CD14-positive monocyte (primary cell): Measurements from ENCODE around the gene CCDC106. TPM values are rescaled to one million over a fixed set of nuclear protein-coding genes. Genes with fewer than 3 reads are reported as not detected.

ENCODE experiments used
- DNase-seq, 3 donors: peaks; one replicate each; pipeline ENCODE4 v3.0.0-alpha.2; 2011 to 2022
- H2AFZ ChIP-seq: 2 replicates; pipeline ENCODE4 v1.6.0; 2012; ENCODE audit warnings: mild to moderate bottlenecking, low read depth, low read length, inconsistent platforms; ENCODE audit not compliant: insufficient read depth, poor library complexity, severe bottlenecking
- H3K27ac ChIP-seq, 2 donors: 1 replicate in 1 of 2; 2 replicates in 1 of 2; pipeline ENCODE4 v1.5.1; 2012 to 2013; ENCODE audit warnings: low read length in 2 of 2, control low read depth in 1 of 2, inconsistent platforms in 1 of 2, low read depth in 1 of 2, mild to moderate bottlenecking in 1 of 2
- H3K27me3 ChIP-seq, 2 donors: one replicate each; pipeline versions ENCODE4 v1.6.0 to v1.6.1; 2011 to 2013; ENCODE audit warnings: low read length in 2 of 2; ENCODE audit not compliant: control insufficient read depth in 2 of 2, insufficient read depth in 2 of 2
- H3K36me3 ChIP-seq, 2 donors: replicated peaks in 1 of 2; 1 replicate in 1 of 2; 2 replicates in 1 of 2; pipeline versions ENCODE4 v1.5.1 to v1.6.1; 2012 to 2013; ENCODE audit warnings: low read length in 2 of 2, control low read depth in 1 of 2, inconsistent platforms in 1 of 2, mild to moderate bottlenecking in 1 of 2; ENCODE audit not compliant: insufficient read depth in 2 of 2, control insufficient read depth in 1 of 2
- H3K4me1 ChIP-seq, 2 donors: 1 replicate in 1 of 2; 2 replicates in 1 of 2; pipeline versions ENCODE4 v1.5.1 to v1.6.1; 2012 to 2013; ENCODE audit warnings: low read length in 2 of 2, control low read depth in 1 of 2, inconsistent platforms in 1 of 2, mild to moderate bottlenecking in 1 of 2, moderate library complexity in 1 of 2; ENCODE audit not compliant: insufficient read depth in 2 of 2, control insufficient read depth in 1 of 2
- H3K4me2 ChIP-seq: replicated peaks from 2 replicates; pipeline ENCODE3; 2012; ENCODE audit warnings: low read length, moderate library complexity, mild to moderate bottlenecking; ENCODE audit not compliant: poor library complexity, severe bottlenecking; ENCODE audit errors: extremely low read depth
- H3K4me3 ChIP-seq, 3 experiments: fragments of 200-600 bp in 1 of 3; sonication (generic) in 1 of 3; replicated peaks in 1 of 3; 1 replicate in 2 of 3; 2 replicates in 1 of 3; pipeline ENCODE4 v1.5.1; 2011 to 2013; ENCODE audit warnings: low read length in 3 of 3, mild to moderate bottlenecking in 3 of 3, control low read depth in 2 of 3, low read depth in 2 of 3, inconsistent platforms in 1 of 3, moderate library complexity in 1 of 3
- H3K79me2 ChIP-seq: 2 replicates; pipeline ENCODE4 v1.6.0; 2012; ENCODE audit warnings: mild to moderate bottlenecking, control low read depth, inconsistent platforms, low read length, moderate library complexity; ENCODE audit not compliant: insufficient read depth
- H3K9ac ChIP-seq: 2 replicates; pipeline ENCODE4 v1.6.0; 2017; ENCODE audit warnings: low read length, mild to moderate bottlenecking; ENCODE audit not compliant: insufficient read depth, poor library complexity, severe bottlenecking
- H3K9me3 ChIP-seq, 2 donors: replicated peaks in 1 of 2; 1 replicate in 1 of 2; 2 replicates in 1 of 2; pipeline versions ENCODE4 v1.5.1 to v1.6.1; 2012 to 2013; ENCODE audit warnings: low read length in 2 of 2, control low read depth in 1 of 2; ENCODE audit not compliant: control insufficient read depth in 1 of 2, insufficient read depth in 1 of 2
- H4K20me1 ChIP-seq: 2 replicates; pipeline ENCODE4 v1.6.0; 2012; ENCODE audit warnings: mild to moderate bottlenecking, low read length, control low read depth, moderate library complexity; ENCODE audit not compliant: insufficient read depth
- H3K27ac Mint-ChIP-seq, 7 donors: one replicate each; pipeline ENCODE4 v1.8.0; 2020; ENCODE audit warnings: mild to moderate bottlenecking in 7 of 7, mixed read lengths in 7 of 7, moderate library complexity in 6 of 7, inconsistent platforms in 2 of 7
- H3K27me3 Mint-ChIP-seq, 3 donors: one replicate each; pipeline ENCODE4 v1.8.0; 2021 to 2022; ENCODE audit warnings: low read depth in 3 of 3, mild to moderate bottlenecking in 3 of 3, mixed read lengths in 3 of 3, moderate library complexity in 3 of 3, inconsistent platforms in 1 of 3
- H3K36me3 Mint-ChIP-seq, 2 donors: one replicate each; pipeline ENCODE4 v1.8.0; 2020; ENCODE audit warnings: mixed read lengths in 2 of 2, inconsistent platforms in 1 of 2, mild to moderate bottlenecking in 1 of 2
- H3K4me1 Mint-ChIP-seq: one replicate; pipeline ENCODE4 v1.8.0; 2020; ENCODE audit warnings: mild to moderate bottlenecking, mixed read lengths
- H3K4me3 Mint-ChIP-seq, 2 donors: one replicate each; pipeline ENCODE4 v1.8.0; 2020; ENCODE audit warnings: mild to moderate bottlenecking in 2 of 2, mixed read lengths in 2 of 2, moderate library complexity in 1 of 2
- H3K9me3 Mint-ChIP-seq, 7 donors: one replicate each; pipeline ENCODE4 v1.8.0; 2020 to 2022; ENCODE audit warnings: mixed read lengths in 7 of 7, mild to moderate bottlenecking in 6 of 7, moderate library complexity in 6 of 7, inconsistent platforms in 2 of 7
- WGBS: methylation state at CpG from one replicate; pipeline ENCODE4 v1.1.5; 2013; ENCODE audit warnings: missing lambda C conversion rate; ENCODE audit not compliant: insufficient coverage; 5-methylcytosine and 5-hydroxymethylcytosine counted together
- intact Hi-C, 2 donors: fragments of 100-400 bp; cut with micrococcal nuclease; formaldehyde crosslinking; loops; one replicate each; pipeline versions ENCODE4 v1.15.0 to v1.15.1; 2023
- polyA plus RNA-seq, 3 donors: library from polyadenylated mRNA; depleted of rRNA in 1 of 3; unstranded in 2 of 3; stranded (reverse) in 1 of 3; fragments of 300-500 nt in 2 of 3; fragments of >200 nt in 1 of 3; fragmentation: Illumina TruSeq in 2 of 3; gene quantifications; 1 replicate in 2 of 3; 2 replicates in 1 of 3; pipeline ENCODE4 v1.2.3, GENCODE V29; 2012 to 2021
- TF ChIP-seq, protein P1 (sequence below): fragments of 200-600 bp; IDR thresholded peaks from one replicate; pipeline ENCODE4 v1.8.0; 2022; ENCODE audit warnings: antibody characterized with exemption, mild to moderate bottlenecking

The CCDC106 gene
- polyA plus RNA-seq, 3 donors: 0.74 to 2.4 (median 1.2) TPM

DNA sequence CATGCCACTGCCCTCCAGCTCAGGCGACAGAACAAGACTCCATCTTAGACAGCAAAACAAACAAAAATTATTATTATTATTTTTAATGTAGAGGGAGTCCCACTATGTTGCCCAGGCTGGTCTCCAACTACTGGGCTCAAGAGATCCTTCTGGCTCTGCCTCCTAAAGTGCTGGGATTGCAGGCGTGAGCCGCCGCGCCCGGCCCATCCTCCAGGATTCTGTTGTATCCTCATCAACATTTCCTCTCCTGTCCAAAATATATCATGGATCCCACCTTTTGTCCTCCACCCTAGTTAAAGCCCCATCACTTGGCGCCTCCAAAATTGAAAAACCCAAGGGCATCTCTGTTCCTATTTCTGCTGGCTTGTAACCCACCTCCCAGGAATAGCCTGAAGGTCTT, 24.9 kb upstream of the CCDC106 start:
- Histone ChIP-seq H3K36me3 (no peaks in the 10 kb centered on the region), H3K27me3 (no peaks in the 10 kb centered on the region), H2AFZ (no peak overlapping the region), H4K20me1 (no peaks in the 10 kb centered on the region), H3K79me2 (peaks cover 17% of the 10 kb centered on the region), H3K9ac (no peak overlapping the region), H3K4me2 (peak overlapping the region; percentile 70), H3K4me3 (peak overlapping the region in 1 of 3 experiments; percentile 85), H3K27ac (no peak overlapping the region), H3K9me3 (no peaks in the 10 kb centered on the region), H3K4me1 (peaks cover 58 to 67% of the 10 kb centered on the region in 2 donors)
- Mint-ChIP-seq H3K27me3 (peaks cover 0 to 8% (median 1%) of the 10 kb centered on the region in 3 donors), H3K36me3 (peaks cover 7 to 15% of the 10 kb centered on the region in 2 donors), H3K4me3 (no peak overlapping the region), H3K9me3 (peaks cover 0 to 4% (median 0%) of the 10 kb centered on the region in 7 donors), H3K27ac (peak overlapping the region in 6 of 7 donors; percentile 91 to 99 (median 98)), H3K4me1 (peaks cover 53% of the 10 kb centered on the region)
- TF ChIP-seq, protein P1, sequence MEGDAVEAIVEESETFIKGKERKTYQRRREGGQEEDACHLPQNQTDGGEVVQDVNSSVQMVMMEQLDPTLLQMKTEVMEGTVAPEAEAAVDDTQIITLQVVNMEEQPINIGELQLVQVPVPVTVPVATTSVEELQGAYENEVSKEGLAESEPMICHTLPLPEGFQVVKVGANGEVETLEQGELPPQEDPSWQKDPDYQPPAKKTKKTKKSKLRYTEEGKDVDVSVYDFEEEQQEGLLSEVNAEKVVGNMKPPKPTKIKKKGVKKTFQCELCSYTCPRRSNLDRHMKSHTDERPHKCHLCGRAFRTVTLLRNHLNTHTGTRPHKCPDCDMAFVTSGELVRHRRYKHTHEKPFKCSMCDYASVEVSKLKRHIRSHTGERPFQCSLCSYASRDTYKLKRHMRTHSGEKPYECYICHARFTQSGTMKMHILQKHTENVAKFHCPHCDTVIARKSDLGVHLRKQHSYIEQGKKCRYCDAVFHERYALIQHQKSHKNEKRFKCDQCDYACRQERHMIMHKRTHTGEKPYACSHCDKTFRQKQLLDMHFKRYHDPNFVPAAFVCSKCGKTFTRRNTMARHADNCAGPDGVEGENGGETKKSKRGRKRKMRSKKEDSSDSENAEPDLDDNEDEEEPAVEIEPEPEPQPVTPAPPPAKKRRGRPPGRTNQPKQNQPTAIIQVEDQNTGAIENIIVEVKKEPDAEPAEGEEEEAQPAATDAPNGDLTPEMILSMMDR: no peak
- 100% methylated on average over 6 of the region's 7 CpGs for WGBS
- DNase-seq: no peak
- intact Hi-C loops: loop anchor here in 1 of 2 donors (5.0 kb wide), 1 partner anchor 36 kb away; no protein-coding TSS in a partner anchor

GRCh38 chr19:55623561-55623960, 24.5 kb upstream of the CCDC106 start:
- WGBS: 84% methylated on average over 5 of the region's 7 CpGs
- H3K36me3 ChIP-seq: no peaks in the 10 kb centered on the region
- H3K4me3 Mint-ChIP-seq: peak overlapping the region; percentile 85 to 94
- peaks cover 0 to 4% (median 0%) of the 10 kb centered on the region in 7 donors for H3K9me3 Mint-ChIP-seq
- H3K27ac Mint-ChIP-seq: peak overlapping the region; percentile 91 to 99 (median 98)
- peaks cover 53 to 62% of the 10 kb centered on the region in 2 donors for H3K4me1 ChIP-seq
- H3K4me3 ChIP-seq: peak overlapping the region in 1 of 3 experiments; percentile 85
- no peaks in the 10 kb centered on the region for H3K27me3 ChIP-seq
- H3K27me3 Mint-ChIP-seq: peaks cover 0 to 8% (median 1%) of the 10 kb centered on the region in 3 donors
- intact Hi-C loops: loop anchor here in 1 of 2 donors (5.0 kb wide), 1 partner anchor 36 kb away; no protein-coding TSS in a partner anchor
- H4K20me1 ChIP-seq: no peaks in the 10 kb centered on the region
- TF ChIP-seq, protein P1: no peak
- DNase-seq: no peak
- no peaks in the 10 kb centered on the region for H3K9me3 ChIP-seq
- peaks cover 48% of the 10 kb centered on the region for H3K4me1 Mint-ChIP-seq
- H3K79me2 ChIP-seq: peaks cover 17% of the 10 kb centered on the region
- no peak overlapping the region for H2AFZ ChIP-seq
- H3K4me2 ChIP-seq: peak overlapping the region; percentile 70
- no peak overlapping the region for H3K9ac ChIP-seq
- peak overlapping the region in 1 of 2 donors; percentile 66 for H3K27ac ChIP-seq
- H3K36me3 Mint-ChIP-seq: peaks cover 7 to 15% of the 10 kb centered on the region in 2 donors
